ENCODE measurements around the gene UCHL5.

GRCh38 chr1:193066606-193067005, 7.4 kb upstream of the UCHL5 start:
- TF ChIP-seq XRCC5 (optimal IDR thresholded peaks at IDR 0.05; ENCODE audit: low read length), result no peak
- no peak for TF ChIP-seq CTCF (CRISPR knock-in tag; IDR thresholded peaks at IDR 0.05)
- no peak for TF ChIP-seq REL (CRISPR knock-in tag; conservative IDR thresholded peaks at IDR 0.05)
- TF ChIP-seq ZBTB46 (CRISPR knock-in tag; IDR thresholded peaks at IDR 0.05; ENCODE audit: borderline replicate concordance), result no peak
- no peak for TF ChIP-seq CREM (IDR thresholded peaks at IDR 0.05)
- no peak for TF ChIP-seq CREM (CRISPR knock-in tag; IDR thresholded peaks at IDR 0.05)
- TF ChIP-seq ETS1 (CRISPR knock-in tag; IDR thresholded peaks at IDR 0.05), result no peak
- TF ChIP-seq ZNF644 (CRISPR knock-in tag; IDR thresholded peaks at IDR 0.05; ENCODE audit: low read depth), result no peak

All from HepG2 (cell line).